Trophoblast cell (in vitro differentiated cells and primary cell): ENCODE measurements around the gene GSTA5.
"Not testable (repeated sequence)": the region's sequence is repeated elsewhere in the genome, so short reads cannot be mapped to it uniquely, and the experiment has no call there.

ENCODE experiments used
- DNase-seq, 2 donors: peaks; one replicate each; pipeline ENCODE4 v3.0.0-alpha.2; 2016
- H2AFZ ChIP-seq: 2 replicates; pipeline ENCODE4 v1.6.1; 2013; ENCODE audit warnings: low read length, moderate library complexity, mild to moderate bottlenecking; ENCODE audit not compliant: insufficient read depth, poor library complexity
- H2AK5ac ChIP-seq: 2 replicates; pipeline ENCODE4 v1.6.1; 2013; ENCODE audit warnings: mild to moderate bottlenecking, low read length
- H2BK120ac ChIP-seq: 2 replicates; pipeline ENCODE4 v1.6.1; 2013; ENCODE audit warnings: low read length, mild to moderate bottlenecking, moderate library complexity; ENCODE audit not compliant: insufficient read depth, poor library complexity
- H2BK12ac ChIP-seq: 2 replicates; pipeline ENCODE4 v1.6.1; 2013; ENCODE audit warnings: mild to moderate bottlenecking, low read length, moderate library complexity
- H2BK5ac ChIP-seq: 2 replicates; pipeline ENCODE4 v1.6.1; 2013; ENCODE audit warnings: low read length, low read depth, moderate library complexity, mild to moderate bottlenecking; ENCODE audit not compliant: poor library complexity
- H3K14ac ChIP-seq: 2 replicates; pipeline ENCODE4 v1.6.1; 2013; ENCODE audit warnings: mild to moderate bottlenecking, low read length
- H3K18ac ChIP-seq: 2 replicates; pipeline ENCODE4 v1.6.1; 2013; ENCODE audit warnings: mild to moderate bottlenecking, low read length
- H3K23ac ChIP-seq: 2 replicates; pipeline ENCODE4 v1.6.1; 2013; ENCODE audit warnings: low read length
- H3K27ac ChIP-seq: 2 replicates; pipeline ENCODE4 v1.5.1; 2013; ENCODE audit warnings: low read depth, mild to moderate bottlenecking, inconsistent platforms, low read length, moderate library complexity
- H3K27me3 ChIP-seq: 2 replicates; pipeline ENCODE4 v1.6.1; 2013; ENCODE audit warnings: inconsistent platforms, mild to moderate bottlenecking, low read length, moderate library complexity; ENCODE audit not compliant: insufficient read depth
- H3K36me3 ChIP-seq, 2 experiments: 1 replicate in 1 of 2; 2 replicates in 1 of 2; pipeline ENCODE4 v1.6.1; 2013; ENCODE audit warnings: low read length in 2 of 2, mild to moderate bottlenecking in 2 of 2, moderate library complexity in 1 of 2; ENCODE audit not compliant: insufficient read depth in 2 of 2, control insufficient read depth in 1 of 2
- H3K4ac ChIP-seq: 2 replicates; pipeline ENCODE4 v1.6.1; 2013; ENCODE audit warnings: low read depth, mild to moderate bottlenecking, low read length, moderate library complexity
- H3K4me1 ChIP-seq, 2 experiments: 1 replicate in 1 of 2; 2 replicates in 1 of 2; pipeline ENCODE4 v1.6.1; 2013; ENCODE audit warnings: low read length in 2 of 2, mild to moderate bottlenecking in 2 of 2, moderate library complexity in 1 of 2; ENCODE audit not compliant: insufficient read depth in 2 of 2, control insufficient read depth in 1 of 2
- H3K4me2 ChIP-seq: 2 replicates; pipeline ENCODE4 v1.6.1; 2013; ENCODE audit warnings: inconsistent platforms, mild to moderate bottlenecking, low read length, moderate library complexity
- H3K4me3 ChIP-seq: 2 replicates; pipeline ENCODE4 v1.5.1; 2013; ENCODE audit warnings: mild to moderate bottlenecking, low read depth, low read length, inconsistent platforms
- H3K79me1 ChIP-seq: one replicate; pipeline ENCODE4 v1.6.1; 2013; ENCODE audit warnings: low read length
- H3K79me2 ChIP-seq: 2 replicates; pipeline ENCODE4 v1.6.1; 2013; ENCODE audit warnings: low read length, mild to moderate bottlenecking; ENCODE audit not compliant: control insufficient read depth, insufficient read depth, poor library complexity
- H3K9ac ChIP-seq: 2 replicates; pipeline ENCODE4 v1.6.1; 2013; ENCODE audit warnings: mild to moderate bottlenecking, low read length
- H3K9me3 ChIP-seq: 2 replicates; pipeline ENCODE4 v1.6.1; 2013; ENCODE audit warnings: low read depth, mild to moderate bottlenecking, control low read depth, inconsistent platforms, low read length; ENCODE audit not compliant: insufficient read depth
- H4K12ac ChIP-seq: 2 replicates; pipeline ENCODE4 v1.6.1; 2013; ENCODE audit warnings: low read depth, mild to moderate bottlenecking, low read length, moderate library complexity
- H4K8ac ChIP-seq: 2 replicates; pipeline ENCODE4 v1.6.1; 2013; ENCODE audit warnings: low read depth, mild to moderate bottlenecking, low read length, moderate library complexity
- H4K91ac ChIP-seq: one replicate; pipeline ENCODE4 v1.6.1; 2013; ENCODE audit warnings: low read depth, mild to moderate bottlenecking, low read length, moderate library complexity
- WGBS: extraction: QIAGEN DNeasy Blood & Tissue Kit; methylation state at CpG from one replicate; pipeline ENCODE4 v1.1.7; 2013; ENCODE audit warnings: missing lambda C conversion rate; ENCODE audit not compliant: insufficient read length, insufficient coverage; ENCODE audit errors: extremely low coverage; 5-methylcytosine and 5-hydroxymethylcytosine counted together

Gene GSTA5

DNA sequence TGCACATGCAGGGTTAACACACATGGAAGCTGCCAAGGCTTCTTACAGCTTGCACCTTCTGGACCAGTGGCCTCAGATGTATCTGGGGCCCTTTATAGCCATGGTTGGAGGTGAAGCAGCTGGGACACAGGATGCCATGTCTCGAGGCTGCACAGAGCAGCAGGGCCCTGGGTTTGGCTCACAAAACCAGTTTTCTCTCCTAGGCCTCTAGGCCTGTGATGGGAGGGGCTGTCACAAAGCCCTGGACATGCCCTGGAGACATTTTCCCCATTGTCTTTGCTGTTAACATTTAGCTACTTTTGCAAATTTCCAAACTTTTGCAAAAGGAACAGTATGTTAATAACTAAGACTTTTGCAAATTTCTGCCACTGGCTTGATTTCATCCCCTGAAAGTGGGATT lies 18.8 kb downstream of the GSTA5 start:
- no CpG with 5 or more reads among the region's 1 CpG for WGBS
- Histone ChIP-seq H3K14ac (no peak overlapping the region), H4K91ac (no peak overlapping the region), H3K79me2 (no peaks in the 10 kb centered on the region), H3K18ac (no peak overlapping the region), H2BK120ac (no peak overlapping the region), H3K4me2 (no peak overlapping the region), H3K4me3 (no peak overlapping the region), H3K79me1 (no peaks in the 10 kb centered on the region), H2BK5ac (no peak overlapping the region), H4K12ac (no peak overlapping the region), H2AFZ (no peak overlapping the region), H2AK5ac (no peak overlapping the region), H4K8ac (no peak overlapping the region), H2BK12ac (no peak overlapping the region), H3K4me1 (no peaks in the 10 kb centered on the region), H3K4ac (no peak overlapping the region), H3K27me3 (no peaks in the 10 kb centered on the region), H3K9me3 (peaks cover 9% of the 10 kb centered on the region), H3K36me3 (no peaks in the 10 kb centered on the region), H3K27ac (no peak overlapping the region), H3K9ac (no peak overlapping the region), H3K23ac (no peak overlapping the region)
- peak in 1 of 2 donors; percentile 36 for DNase-seq

DNA sequence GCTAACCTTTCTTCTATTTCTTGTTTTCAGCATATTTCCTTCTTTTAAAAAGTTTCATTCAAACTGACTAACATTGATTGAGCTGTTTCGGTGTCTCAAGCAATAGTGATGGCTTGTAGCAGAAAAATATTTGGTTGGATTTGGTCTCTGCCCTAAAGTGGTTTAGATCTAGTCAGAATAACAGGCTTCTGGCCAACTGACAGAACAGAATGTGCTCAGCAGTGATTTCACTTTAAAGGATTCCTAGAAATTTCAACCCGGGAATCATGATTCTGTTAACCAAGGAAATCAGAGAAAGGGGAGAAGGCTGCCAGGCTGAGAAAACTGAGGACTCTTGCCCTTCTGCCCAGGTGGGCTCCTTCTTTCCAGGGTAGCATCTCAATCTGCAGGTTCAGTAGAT lies 20.4 kb downstream of the GSTA5 start:
- no peak overlapping the region for H3K23ac ChIP-seq
- no peak overlapping the region for H2AK5ac ChIP-seq
- no peak overlapping the region for H3K4me3 ChIP-seq
- no peak overlapping the region for H2BK12ac ChIP-seq
- peaks cover 8% of the 10 kb centered on the region for H3K9me3 ChIP-seq
- H3K27me3 ChIP-seq = no peaks in the 10 kb centered on the region
- H2AFZ ChIP-seq = no peak overlapping the region
- DNase-seq = peak in 1 of 2 donors; percentile 21
- H3K4me1 ChIP-seq = no peaks in the 10 kb centered on the region
- no peaks in the 10 kb centered on the region for H3K79me1 ChIP-seq
- no peak overlapping the region for H3K27ac ChIP-seq
- H3K79me2 ChIP-seq = no peaks in the 10 kb centered on the region
- no peaks in the 10 kb centered on the region for H3K36me3 ChIP-seq
- H3K9ac ChIP-seq = no peak overlapping the region
- H4K12ac ChIP-seq = no peak overlapping the region
- no peak overlapping the region for H4K91ac ChIP-seq
- H4K8ac ChIP-seq = no peak overlapping the region
- H2BK120ac ChIP-seq = no peak overlapping the region
- no peak overlapping the region for H3K4me2 ChIP-seq
- no peak overlapping the region for H2BK5ac ChIP-seq
- no peak overlapping the region for H3K4ac ChIP-seq
- no CpG with 5 or more reads among the region's 2 CpGs for WGBS
- no peak overlapping the region for H3K14ac ChIP-seq
- H3K18ac ChIP-seq = no peak overlapping the region

DNA sequence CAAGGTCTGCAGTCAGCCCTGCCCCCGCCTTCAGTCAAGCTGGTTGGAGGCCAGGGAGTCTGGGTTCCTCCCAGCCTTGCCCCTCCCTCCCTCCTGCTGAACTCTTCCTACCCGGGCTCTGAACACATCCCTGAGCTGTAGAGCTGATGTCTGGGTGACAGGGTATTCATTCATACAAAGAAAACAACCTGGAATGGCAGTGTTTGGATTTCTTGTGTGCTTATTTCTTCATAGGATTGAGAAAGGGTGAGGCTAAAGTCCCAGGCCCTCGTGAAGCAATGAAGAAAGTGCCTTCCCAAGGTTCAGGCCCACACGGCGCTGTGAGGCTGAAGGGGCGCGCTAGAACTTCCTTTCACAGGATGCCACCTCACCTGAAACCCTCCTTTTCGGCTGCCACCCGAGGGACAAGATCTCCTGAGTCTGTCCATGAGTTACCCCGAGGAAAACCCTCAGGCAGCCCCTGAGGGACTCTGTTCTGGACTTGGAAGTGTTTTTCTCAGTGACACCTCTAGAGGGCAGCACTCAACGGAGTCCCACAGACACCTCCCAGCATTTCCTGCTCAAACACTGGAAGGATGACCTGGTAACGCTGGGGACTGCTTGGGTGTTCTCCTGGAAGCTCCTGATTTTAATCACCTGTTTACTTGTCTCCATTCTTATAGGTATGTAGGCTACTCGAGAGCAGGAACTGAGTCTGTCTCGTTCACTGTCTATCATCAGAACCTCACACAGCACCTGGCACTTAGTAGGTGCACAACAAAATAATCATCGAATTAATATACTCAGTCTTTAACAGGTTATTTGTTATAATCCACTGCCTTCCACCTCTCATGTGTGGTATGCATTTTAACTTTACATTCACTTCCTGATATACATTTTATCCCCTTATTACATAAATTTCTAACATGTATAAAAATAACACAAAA lies 25.2 kb downstream of the GSTA5 start:
- Histone ChIP-seq H3K4ac (no peak overlapping the region), H2BK120ac (no peak overlapping the region), H4K8ac (no peak overlapping the region), H3K27me3 (no peaks in the 10 kb centered on the region), H3K36me3 (no peaks in the 10 kb centered on the region), H2AK5ac (no peak overlapping the region), H3K9me3 (no peaks in the 10 kb centered on the region), H3K23ac (no peak overlapping the region), H3K14ac (no peak overlapping the region), H3K27ac (no peak overlapping the region), H2AFZ (no peak overlapping the region), H3K79me2 (no peaks in the 10 kb centered on the region), H4K12ac (no peak overlapping the region), H3K4me3 (no peak overlapping the region), H2BK12ac (no peak overlapping the region), H3K79me1 (no peaks in the 10 kb centered on the region), H3K18ac (no peak overlapping the region), H3K4me1 (no peaks in the 10 kb centered on the region), H3K9ac (no peak overlapping the region), H4K91ac (no peak overlapping the region), H2BK5ac (no peak overlapping the region), H3K4me2 (no peak overlapping the region)
- peak; percentile 74 to 91 for DNase-seq
- no CpG with 5 or more reads among the region's 15 CpGs for WGBS

DNA sequence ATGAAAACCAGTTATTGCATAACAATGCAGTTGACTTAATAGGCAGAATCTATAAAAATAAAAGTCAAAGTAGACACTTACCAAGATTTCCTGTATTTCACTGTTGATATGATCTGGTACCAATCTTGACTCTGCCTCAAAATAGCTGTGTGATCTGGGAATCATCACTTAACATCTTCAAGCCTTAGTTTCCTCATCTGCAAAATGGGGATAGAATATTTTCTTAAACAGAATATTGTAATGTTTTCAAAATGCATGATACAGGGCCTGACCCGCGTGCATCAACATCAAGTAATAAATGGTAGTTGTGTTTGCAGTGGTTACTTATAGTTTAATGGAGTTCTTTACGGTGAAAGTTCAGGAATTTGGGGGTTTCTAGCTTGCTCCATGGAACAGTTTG lies 26.1 kb downstream of the GSTA5 start:
- H3K23ac ChIP-seq, H3K14ac ChIP-seq, H3K79me1 ChIP-seq, H2AFZ ChIP-seq, DNase-seq, H2BK120ac ChIP-seq, H3K4me1 ChIP-seq, H4K8ac ChIP-seq, H3K36me3 ChIP-seq, H3K79me2 ChIP-seq, H4K91ac ChIP-seq, H3K4me2 ChIP-seq, H3K4me3 ChIP-seq, H3K27me3 ChIP-seq, H2BK12ac ChIP-seq, H2BK5ac ChIP-seq, H2AK5ac ChIP-seq, H3K9me3 ChIP-seq, H3K9ac ChIP-seq, H3K18ac ChIP-seq, H3K27ac ChIP-seq, H4K12ac ChIP-seq, H3K4ac ChIP-seq: not testable (repeated sequence)
- no CpG with 5 or more reads among the region's 3 CpGs for whole genome bisulfite sequencing
